SK-N-MC (cell line): ENCODE measurements around the gene PARG.
"Not testable (repeated sequence)": the region's sequence is repeated elsewhere in the genome, so short reads cannot be mapped to it uniquely, and the experiment has no call there.

ENCODE experiments used
- DNase-seq: peaks from one replicate; pipeline ENCODE4 v3.0.0-alpha.2; 2011; ENCODE audit warnings: low read depth, low spot score
- H3K27ac ChIP-seq: fragments of 200-600 bp; sonication (generic); 2 replicates; pipeline ENCODE4 v1.5.1; 2016; ENCODE audit warnings: mixed run types
- H3K36me3 ChIP-seq: fragments of 200-600 bp; sonication (generic); 2 replicates; pipeline ENCODE4 v1.6.1; 2017; ENCODE audit warnings: antibody characterized with exemption, low read length, mixed read lengths; ENCODE audit not compliant: insufficient read depth
- H3K4me3 ChIP-seq: fragments of 200-600 bp; sonication (generic); 2 replicates; pipeline ENCODE4 v1.5.1; 2016
- H3K9ac ChIP-seq: fragments of 200-600 bp; sonication (generic); 2 replicates; pipeline ENCODE4 v1.8.0; 2017; ENCODE audit warnings: mixed run types, mixed read lengths; ENCODE audit not compliant: insufficient read length
- H3K9me3 ChIP-seq: fragments of 200-600 bp; sonication (generic); 2 replicates; pipeline ENCODE4 v1.6.1; 2017; ENCODE audit warnings: low read depth, mild to moderate bottlenecking, antibody characterized with exemption, low read length, moderate library complexity, mixed read lengths

PARG gene

DNA sequence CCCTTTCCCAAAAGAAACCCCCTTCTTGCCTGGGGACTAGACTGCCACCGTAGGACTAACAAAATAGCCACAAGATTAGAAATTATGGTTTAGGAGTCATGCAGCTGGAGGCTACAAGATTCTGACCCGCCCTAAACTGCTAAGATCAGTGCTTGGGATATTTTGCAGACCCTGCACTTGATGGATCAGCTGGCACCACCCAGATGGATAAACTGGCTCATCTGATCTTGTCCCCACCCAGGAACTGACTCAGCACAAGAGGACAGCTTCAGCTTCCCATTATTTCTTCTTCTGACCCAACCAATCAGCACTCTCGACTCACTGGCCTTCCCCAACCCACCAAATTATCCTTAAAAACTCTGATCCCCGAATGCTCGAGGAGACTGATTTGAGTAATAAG is 10.6 kb downstream of the PARG start:
- H3K4me3 ChIP-seq, H3K36me3 ChIP-seq, DNase-seq, H3K9ac ChIP-seq, H3K27ac ChIP-seq, H3K9me3 ChIP-seq: not testable (repeated sequence)

- H3K27ac ChIP-seq, H3K9me3 ChIP-seq, H3K36me3 ChIP-seq, DNase-seq, H3K9ac ChIP-seq, H3K4me3 ChIP-seq: not testable (repeated sequence)
These were observed 18.3 kb downstream of the PARG start for GRCh38 chr10:49923572-49923971.

DNA sequence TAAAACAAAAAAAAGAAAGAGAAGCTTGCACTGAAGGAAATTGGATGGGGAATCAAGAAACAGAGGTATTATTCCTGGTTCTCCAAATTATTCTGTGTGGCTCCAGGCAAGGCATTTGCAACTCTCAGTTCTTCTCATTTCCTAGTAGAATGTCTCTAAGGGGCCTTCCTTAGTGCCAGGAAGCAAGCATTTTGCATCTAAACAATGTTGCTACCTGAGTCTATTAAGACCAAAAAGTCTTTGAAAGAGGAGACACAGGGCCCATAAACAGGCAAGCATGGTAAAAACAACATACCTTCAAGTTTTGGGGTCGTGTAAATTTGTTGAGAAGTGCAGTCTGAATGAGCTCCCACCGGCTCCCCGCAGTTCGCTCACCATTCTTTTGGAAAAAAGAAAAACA is 19.8 kb downstream of the PARG start:
- not testable (repeated sequence) for H3K9me3 ChIP-seq, H3K4me3 ChIP-seq, H3K27ac ChIP-seq, DNase-seq, H3K36me3 ChIP-seq, H3K9ac ChIP-seq

DNA sequence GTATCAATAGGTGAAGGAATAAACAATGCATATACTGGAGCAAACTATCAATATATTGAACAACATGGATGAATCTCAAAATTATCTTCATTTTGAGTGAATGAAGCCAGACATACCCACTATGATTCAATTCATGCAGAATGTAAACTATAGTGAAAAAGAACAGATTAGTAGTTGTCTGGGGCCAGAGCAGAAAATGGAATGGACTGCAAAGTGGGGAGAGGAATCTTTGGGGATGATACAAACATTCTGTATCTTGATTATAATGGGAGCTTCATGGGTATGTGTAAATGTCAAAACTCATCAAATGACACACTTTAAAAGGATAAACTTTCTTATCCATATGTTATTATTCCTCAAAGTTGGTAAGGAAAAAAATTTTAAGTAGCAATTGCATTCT is 23.9 kb downstream of the PARG start:
- not testable (repeated sequence) for H3K4me3 ChIP-seq, H3K9me3 ChIP-seq

GRCh38 chr10:49916451-49916850 is 25.4 kb downstream of the PARG start:
- H3K9me3 ChIP-seq, H3K27ac ChIP-seq, DNase-seq, H3K9ac ChIP-seq, H3K4me3 ChIP-seq, H3K36me3 ChIP-seq: not testable (repeated sequence)

More for the DNA sequence above, 23.9 kb downstream of the PARG start:
- DNase-seq, H3K36me3 ChIP-seq, H3K27ac ChIP-seq, H3K9ac ChIP-seq: not testable (repeated sequence)

- not testable (repeated sequence) for H3K27ac ChIP-seq, H3K36me3 ChIP-seq, H3K9ac ChIP-seq, H3K4me3 ChIP-seq, DNase-seq, H3K9me3 ChIP-seq
These were observed 31.5 kb downstream of the PARG start for GRCh38 chr10:49910295-49910694.

GRCh38 chr10:49908290-49909080 is 33.3 kb downstream of the PARG start:
- not testable (repeated sequence) for H3K27ac ChIP-seq, H3K9ac ChIP-seq, H3K9me3 ChIP-seq, H3K4me3 ChIP-seq, H3K36me3 ChIP-seq, DNase-seq

DNA sequence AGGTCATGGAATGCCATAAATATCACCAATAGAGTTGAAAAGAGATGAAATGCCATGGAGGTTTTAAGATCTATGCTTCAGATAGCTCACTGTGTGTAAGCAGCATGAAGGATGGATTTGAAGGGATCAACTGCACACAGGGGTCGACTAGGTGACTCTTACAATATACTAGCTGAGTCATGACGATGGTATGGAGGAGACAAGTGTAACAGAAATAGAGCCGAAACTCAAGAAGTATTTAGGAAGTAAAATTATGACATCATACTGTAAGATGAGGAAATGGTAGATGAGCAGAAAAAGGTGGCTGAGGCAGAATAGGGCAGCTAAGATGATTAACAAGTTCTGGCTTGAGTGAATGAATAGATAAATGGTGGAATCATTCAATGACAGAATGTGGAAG is 38.0 kb downstream of the PARG start:
- H3K9me3 ChIP-seq, H3K27ac ChIP-seq, DNase-seq, H3K9ac ChIP-seq, H3K4me3 ChIP-seq, H3K36me3 ChIP-seq: not testable (repeated sequence)

- H3K4me3 ChIP-seq, H3K36me3 ChIP-seq, H3K9ac ChIP-seq, H3K9me3 ChIP-seq, DNase-seq, H3K27ac ChIP-seq: not testable (repeated sequence)
These were observed 41.4 kb downstream of the PARG start for GRCh38 chr10:49900406-49900805.

GRCh38 chr10:49899999-49900398 is 41.8 kb downstream of the PARG start:
- not testable (repeated sequence) for DNase-seq, H3K9me3 ChIP-seq, H3K4me3 ChIP-seq, H3K9ac ChIP-seq, H3K36me3 ChIP-seq, H3K27ac ChIP-seq

DNA sequence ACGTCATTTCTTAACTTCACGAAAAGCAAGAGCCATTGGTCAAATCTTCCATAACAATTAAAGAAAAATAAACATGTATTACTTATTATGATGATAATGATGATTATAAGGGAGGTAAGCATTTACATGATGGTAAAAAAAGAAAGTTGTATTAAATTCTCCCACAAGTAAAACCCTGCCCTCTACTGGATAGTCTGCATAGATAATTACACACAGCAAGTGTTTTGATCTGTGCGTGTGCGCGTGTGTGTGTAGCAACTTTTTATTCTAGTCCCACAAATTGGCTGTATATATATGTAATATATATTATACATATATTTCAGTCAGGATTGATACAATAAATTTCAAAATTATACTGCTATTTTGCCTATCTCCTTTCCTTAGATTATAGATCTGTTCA is 51.8 kb downstream of the PARG start:
- H3K36me3 ChIP-seq, H3K4me3 ChIP-seq, H3K9ac ChIP-seq, DNase-seq, H3K9me3 ChIP-seq, H3K27ac ChIP-seq: not testable (repeated sequence)

DNA sequence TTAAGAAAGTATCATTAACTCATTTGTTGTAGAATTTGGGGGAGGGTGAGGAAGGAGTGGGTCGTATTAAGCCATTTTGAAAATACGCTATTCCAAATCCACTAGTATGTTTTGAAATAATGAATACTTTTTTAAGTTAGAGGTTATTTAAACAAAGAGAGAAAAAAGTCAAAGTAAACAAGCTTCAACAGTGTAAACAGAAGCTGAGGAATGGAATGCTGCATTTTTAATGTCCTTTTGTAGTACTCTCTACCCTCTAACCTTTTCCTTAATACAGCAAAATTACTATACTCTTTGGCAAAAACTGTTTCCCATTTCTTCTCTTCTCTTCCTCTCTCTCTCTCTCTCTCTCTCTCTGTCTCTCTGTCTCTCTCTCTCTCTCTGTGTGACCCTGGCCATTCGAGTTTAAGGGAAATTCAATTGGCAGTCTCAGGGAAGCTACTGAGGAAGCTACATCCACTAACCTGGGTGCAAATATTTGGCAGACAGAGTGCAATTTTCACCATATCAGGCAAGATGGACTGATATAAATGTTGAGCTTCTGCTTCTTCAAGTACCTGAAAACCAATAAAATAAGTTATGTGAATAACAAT is 57.0 kb downstream of the PARG start:
- not testable (repeated sequence) for H3K9me3 ChIP-seq, DNase-seq, H3K36me3 ChIP-seq, H3K27ac ChIP-seq, H3K9ac ChIP-seq, H3K4me3 ChIP-seq

DNA sequence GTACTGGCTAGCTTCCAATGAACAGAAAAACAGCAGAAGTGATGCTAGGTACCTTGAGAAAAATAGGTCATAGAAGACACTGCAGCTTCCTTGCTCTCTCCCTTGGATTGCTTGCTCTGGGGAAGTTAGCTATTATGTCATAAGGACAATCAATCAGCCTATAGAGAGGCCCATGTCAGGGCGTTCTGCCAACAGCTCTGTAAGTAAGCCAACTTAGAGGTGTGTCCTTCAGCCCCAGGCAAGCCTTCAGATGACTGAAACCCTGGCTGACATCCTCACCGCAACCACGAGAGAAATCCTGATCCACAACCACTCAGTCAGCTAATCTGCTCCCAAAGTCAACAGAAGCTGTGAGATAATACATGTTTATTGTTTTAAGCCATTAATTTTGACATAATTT is 58.0 kb downstream of the PARG start:
- H3K4me3 ChIP-seq, H3K9me3 ChIP-seq, H3K9ac ChIP-seq, DNase-seq, H3K36me3 ChIP-seq, H3K27ac ChIP-seq: not testable (repeated sequence)

DNA sequence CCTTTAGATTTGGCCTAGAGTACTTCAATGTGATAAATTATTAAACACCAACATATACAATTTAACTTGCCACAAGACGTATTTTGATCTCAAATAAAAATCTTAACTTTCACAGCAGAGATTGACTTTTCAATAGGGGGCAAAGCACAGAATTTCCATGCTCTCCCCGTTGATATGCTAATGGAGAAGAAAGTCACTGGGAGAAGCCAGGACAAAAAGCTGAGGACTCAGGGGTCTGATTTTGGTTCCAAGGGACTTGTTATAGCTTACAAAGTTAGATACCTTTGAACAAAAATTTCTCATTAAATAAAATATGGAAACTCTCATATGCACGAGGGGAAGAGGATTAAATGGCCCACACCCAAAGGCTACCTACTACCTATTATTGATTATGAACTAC is 59.5 kb downstream of the PARG start:
- H3K27ac ChIP-seq, DNase-seq, H3K9ac ChIP-seq, H3K4me3 ChIP-seq, H3K36me3 ChIP-seq, H3K9me3 ChIP-seq: not testable (repeated sequence)

DNA sequence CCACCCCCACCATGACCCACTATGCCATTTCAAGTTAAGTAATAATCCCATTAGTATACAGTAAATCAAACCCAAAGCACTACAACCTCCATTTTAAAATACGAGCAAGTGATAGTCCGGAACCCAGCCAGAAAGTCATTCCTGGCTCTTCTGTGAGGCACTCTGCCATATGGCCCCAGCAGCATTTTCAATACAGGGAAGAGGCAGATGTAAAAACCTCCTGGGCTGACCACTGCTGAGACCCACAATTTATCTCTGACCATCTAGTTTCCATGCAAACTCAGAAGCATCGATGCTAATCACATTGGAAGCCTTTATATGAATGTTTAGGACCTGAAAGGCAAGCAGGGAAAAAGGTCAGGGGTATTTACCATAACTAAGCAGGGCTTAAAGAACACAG is 69.1 kb downstream of the PARG start:
- not testable (repeated sequence) for H3K27ac ChIP-seq

More for the DNA sequence above, 69.1 kb downstream of the PARG start:
- DNase-seq, H3K36me3 ChIP-seq, H3K9ac ChIP-seq, H3K4me3 ChIP-seq, H3K9me3 ChIP-seq: not testable (repeated sequence)
